GM18526 (cell line): ENCODE measurements around the gene RWDD1.
A peak's percentile ranks its signal among the peaks of the same experiment; 100 is the strongest.

Experiments used
- POLR2A ChIP-seq: IDR thresholded peaks from 3 replicates; pipeline ENCODE4 v1.6.1; 2011; ENCODE audit not compliant: insufficient read length; ENCODE audit errors: extremely low read depth

RWDD1 gene

GRCh38 chr6:116570856-116571682 is at the start of gene RWDD1:
Gene RWDD1 (plus strand): TSS chr6:116571504. CDS start chr6:116571583, 79 bp downstream.
- TF ChIP-seq POLR2A = peak; percentile 84

- TF ChIP-seq POLR2A = no peak
Measured at GRCh38 chr6:116522896-116523295, 48.4 kb upstream of the RWDD1 start.

GRCh38 chr6:116524236-116524635 is 47.1 kb upstream of the RWDD1 start:
- TF ChIP-seq POLR2A = no peak

GRCh38 chr6:116528133-116528532 is 43.2 kb upstream of the RWDD1 start:
- no peak for TF ChIP-seq POLR2A

GRCh38 chr6:116528780-116529179 is 42.5 kb upstream of the RWDD1 start:
- TF ChIP-seq POLR2A = no peak

GRCh38 chr6:116529466-116530290 is 41.6 kb upstream of the RWDD1 start:
- no peak for TF ChIP-seq POLR2A

- no peak for TF ChIP-seq POLR2A
Measured at GRCh38 chr6:116530436-116530835, 40.9 kb upstream of the RWDD1 start.

GRCh38 chr6:116531675-116532570 is 39.4 kb upstream of the RWDD1 start:
- TF ChIP-seq POLR2A = no peak

GRCh38 chr6:116533233-116533957 is 37.9 kb upstream of the RWDD1 start:
- TF ChIP-seq POLR2A = no peak

- TF ChIP-seq POLR2A = no peak
Measured at GRCh38 chr6:116535109-116535508, 36.2 kb upstream of the RWDD1 start.

GRCh38 chr6:116536216-116536621 is 35.1 kb upstream of the RWDD1 start:
- TF ChIP-seq POLR2A = no peak

GRCh38 chr6:116542426-116542825 is 28.9 kb upstream of the RWDD1 start:
- no peak for TF ChIP-seq POLR2A

GRCh38 chr6:116543149-116543548 is 28.2 kb upstream of the RWDD1 start:
- no peak for TF ChIP-seq POLR2A

- TF ChIP-seq POLR2A = no peak
Measured at GRCh38 chr6:116545651-116546050, 25.7 kb upstream of the RWDD1 start, which contains the start of gene TRAPPC3L. Gene TRAPPC3L (minus strand): TSS chr6:116545684. CDS start chr6:116545514, 170 bp downstream.
